ENCODE data around the gene ITGA3. TPM values are rescaled to one million over a fixed set of nuclear protein-coding genes. Genes with fewer than 3 reads are reported as not detected.

ITGA3 gene
- total and polyA plus RNA-seq, 2 of the 13 experiments (the other 11 are each of a cell fraction or from before 2014, with no cell fraction given): 0.48 to 0.69 TPM

- TF ChIP-seq CREM (IDR thresholded peaks at IDR 0.05) (0 out of 2 replicates have a peak, but pooled peaks have one; percentile 11), CREM (CRISPR knock-in tag; IDR thresholded peaks at IDR 0.05) (no peak), ZNF34 (CRISPR knock-in tag; IDR thresholded peaks at IDR 0.05; ENCODE audit: borderline replicate concordance) (no peak), ZNF3 (CRISPR knock-in tag; IDR thresholded peaks at IDR 0.05) (no peak), BRF2 (CRISPR knock-in tag; IDR thresholded peaks at IDR 0.05) (no peak), GATAD2A (CRISPR knock-in tag; IDR thresholded peaks at IDR 0.05) (peak; percentile 59), ATF3 (CRISPR knock-in tag; IDR thresholded peaks at IDR 0.05) (no peak), SP2 (CRISPR knock-in tag; IDR thresholded peaks at IDR 0.05) (no peak), TP53 (CRISPR knock-in tag; conservative IDR thresholded peaks at IDR 0.05) (no peak), SMAD1 (CRISPR knock-in tag; IDR thresholded peaks at IDR 0.05; ENCODE audit: borderline replicate concordance, low read depth) (no peak), FOSL2 (CRISPR knock-in tag; IDR thresholded peaks at IDR 0.05) (peak; percentile 28; the same call in 1 of the 2 replicates), ZNF282 (IDR thresholded peaks at IDR 0.05; ENCODE audit: partially characterized antibody) (no peak), ZNF468 (CRISPR knock-in tag; IDR thresholded peaks at IDR 0.05) (no peak), ZNF280B (CRISPR knock-in tag; IDR thresholded peaks at IDR 0.05; ENCODE audit: borderline replicate concordance) (no peak), ZNF205 (CRISPR knock-in tag; IDR thresholded peaks at IDR 0.05) (no peak), THRA (CRISPR knock-in tag; IDR thresholded peaks at IDR 0.05; ENCODE audit: borderline replicate concordance) (peak; percentile 32; the same call in 1 of the 2 replicates), POLR2G (IDR thresholded peaks at IDR 0.05; ENCODE audit: low read depth, low read length) (no peak), DNMT1 (CRISPR knock-in tag; IDR thresholded peaks at IDR 0.05) (no peak), RFXAP (CRISPR knock-in tag; IDR thresholded peaks at IDR 0.05; ENCODE audit: borderline replicate concordance) (no peak), SKIL (CRISPR knock-in tag; IDR thresholded peaks at IDR 0.05; ENCODE audit: borderline replicate concordance) (no peak), BCL6 (CRISPR knock-in tag; IDR thresholded peaks at IDR 0.05) (no peak), ZFP36L2 (CRISPR knock-in tag; IDR thresholded peaks at IDR 0.05) (no peak), ZNF773 (CRISPR knock-in tag; IDR thresholded peaks at IDR 0.05; ENCODE audit: borderline replicate concordance) (no peak), ZNF333 (CRISPR knock-in tag; IDR thresholded peaks at IDR 0.05; ENCODE audit: borderline replicate concordance) (no peak), ZNF121 (CRISPR knock-in tag; IDR thresholded peaks at IDR 0.05) (no peak)
Measured at GRCh38 chr17:50094243-50094752, 38.4 kb downstream of the ITGA3 start (continued).
